H9 (cell line): ENCODE measurements around the gene CASP10. TPM values are rescaled to one million over a fixed set of nuclear protein-coding genes. Genes with fewer than 3 reads are reported as not detected.
A peak's percentile ranks its signal among the peaks of the same experiment; 100 is the strongest.

Experiments
- DNase-seq: peaks from one replicate; pipeline ENCODE4 v3.0.0-alpha.2; 2017
- H2AFZ ChIP-seq: one replicate; pipeline ENCODE4 v1.6.1; 2013; ENCODE audit warnings: mild to moderate bottlenecking, low read length, control low read depth, moderate library complexity
- H2AK5ac ChIP-seq: 2 replicates; pipeline ENCODE4 v1.6.1; 2013; ENCODE audit warnings: low read length, control low read depth, mixed read lengths; ENCODE audit not compliant: insufficient read length
- H2BK120ac ChIP-seq: one replicate; pipeline ENCODE4 v1.6.1; 2013; ENCODE audit warnings: low read depth, mild to moderate bottlenecking, low read length, control low read depth, inconsistent platforms; ENCODE audit not compliant: poor library complexity, severe bottlenecking
- H2BK12ac ChIP-seq: 2 replicates; pipeline ENCODE4 v1.6.1; 2013; ENCODE audit warnings: low read length, control low read depth, mixed read lengths, low read depth; ENCODE audit not compliant: insufficient read length
- H2BK15ac ChIP-seq: 2 replicates; pipeline ENCODE4 v1.6.1; 2013; ENCODE audit warnings: low read depth, low read length, control low read depth
- H2BK20ac ChIP-seq: one replicate; pipeline ENCODE4 v1.6.1; 2013; ENCODE audit warnings: low read depth, mild to moderate bottlenecking, low read length, control low read depth, inconsistent platforms; ENCODE audit not compliant: poor library complexity, severe bottlenecking
- H2BK5ac ChIP-seq: 2 replicates; pipeline ENCODE4 v1.6.1; 2013; ENCODE audit warnings: low read length, control low read depth, mixed read lengths; ENCODE audit not compliant: insufficient read length
- H3K14ac ChIP-seq: 2 replicates; pipeline ENCODE4 v1.6.1; 2013; ENCODE audit warnings: low read length, control low read depth; ENCODE audit not compliant: insufficient read depth
- H3K18ac ChIP-seq: 2 replicates; pipeline ENCODE4 v1.6.1; 2013; ENCODE audit warnings: low read depth, mild to moderate bottlenecking, mixed read lengths, low read length, control low read depth; ENCODE audit not compliant: insufficient read length
- H3K23ac ChIP-seq: 2 replicates; pipeline ENCODE4 v1.6.1; 2013; ENCODE audit warnings: low read length, control low read depth, mixed read lengths, low read depth; ENCODE audit not compliant: insufficient read length
- H3K23me2 ChIP-seq: 2 replicates; pipeline ENCODE4 v1.6.1; 2013; ENCODE audit warnings: low read depth, mild to moderate bottlenecking, mixed read lengths, low read length, control low read depth; ENCODE audit not compliant: insufficient read length, poor library complexity, severe bottlenecking
- H3K27ac ChIP-seq: 2 replicates; pipeline ENCODE4 v1.5.1; 2013; ENCODE audit warnings: low read length, control low read depth, mixed read lengths, low read depth; ENCODE audit not compliant: insufficient read length
- H3K27me3 ChIP-seq: 2 replicates; pipeline ENCODE4 v1.6.1; 2013; ENCODE audit warnings: low read length, control low read depth, inconsistent platforms; ENCODE audit not compliant: insufficient read depth
- H3K4ac ChIP-seq: 2 replicates; pipeline ENCODE4 v1.6.1; 2013; ENCODE audit warnings: low read depth, mild to moderate bottlenecking, control low read depth, inconsistent platforms, low read length, moderate library complexity
- H3K4me1 ChIP-seq: 2 replicates; pipeline ENCODE4 v1.6.1; 2013; ENCODE audit warnings: low read length, control low read depth, inconsistent platforms; ENCODE audit not compliant: insufficient read depth
- H3K4me2 ChIP-seq: 2 replicates; pipeline ENCODE4 v1.6.1; 2013; ENCODE audit warnings: low read length, control low read depth, mixed read lengths; ENCODE audit not compliant: insufficient read length, insufficient read depth
- H3K56ac ChIP-seq: 2 replicates; pipeline ENCODE4 v1.6.1; 2013; ENCODE audit warnings: low read depth, mild to moderate bottlenecking, mixed read lengths, low read length, control low read depth; ENCODE audit not compliant: insufficient read length
- H3K79me1 ChIP-seq: 2 replicates; pipeline ENCODE4 v1.6.1; 2013; ENCODE audit warnings: low read depth, mild to moderate bottlenecking, moderate library complexity, low read length, control low read depth, inconsistent platforms; ENCODE audit not compliant: insufficient read depth, poor library complexity, severe bottlenecking
- H3K79me2 ChIP-seq: 2 replicates; pipeline ENCODE4 v1.6.1; 2013; ENCODE audit warnings: low read length, control low read depth, inconsistent platforms; ENCODE audit not compliant: insufficient read depth
- H3K9ac ChIP-seq: 2 replicates; pipeline ENCODE4 v1.6.1; 2013; ENCODE audit warnings: low read length, control low read depth, mixed read lengths; ENCODE audit not compliant: insufficient read length; ENCODE audit errors: extremely low read depth
- H3K9me3 ChIP-seq: one replicate; pipeline ENCODE4 v1.6.1; 2013; ENCODE audit warnings: low read depth, low read length, inconsistent platforms; ENCODE audit not compliant: control insufficient read depth
- H3T11ph ChIP-seq: one replicate; pipeline ENCODE4 v1.6.1; 2013; ENCODE audit warnings: mild to moderate bottlenecking, low read length, control low read depth, inconsistent platforms
- H4K20me1 ChIP-seq: one replicate; pipeline ENCODE4 v1.6.1; 2013; ENCODE audit not compliant: control insufficient read depth, insufficient read length, insufficient read depth
- H4K5ac ChIP-seq: 2 replicates; pipeline ENCODE4 v1.6.1; 2013; ENCODE audit warnings: low read depth, mild to moderate bottlenecking, mixed read lengths, low read length, control low read depth; ENCODE audit not compliant: insufficient read length
- H4K8ac ChIP-seq: replicated peaks from 2 replicates; pipeline ENCODE4 v1.6.1; 2013; ENCODE audit warnings: low read length, control low read depth, mixed read lengths, low read depth; ENCODE audit not compliant: insufficient read length
- H4K91ac ChIP-seq: 2 replicates; pipeline ENCODE4 v1.6.1; 2013; ENCODE audit warnings: low read depth, mild to moderate bottlenecking, moderate library complexity, mixed read lengths, low read length, control low read depth; ENCODE audit not compliant: insufficient read length
- H3K27ac Mint-ChIP-seq, 3 experiments: 2 replicates in 2 of 3; 3 replicates in 1 of 3; pipeline ENCODE4 v1.8.0; 2020 to 2021; ENCODE audit warnings: mixed read lengths in 3 of 3, mild to moderate bottlenecking in 1 of 3, moderate library complexity in 1 of 3
- H3K27me3 Mint-ChIP-seq: 2 replicates; pipeline ENCODE4 v1.8.0; 2021; ENCODE audit warnings: low read depth, mild to moderate bottlenecking, moderate library complexity, mixed read lengths
- H3K36me3 Mint-ChIP-seq, 3 experiments: 2 replicates in 2 of 3; 3 replicates in 1 of 3; pipeline ENCODE4 v1.8.0; 2020 to 2021; ENCODE audit warnings: low read depth in 3 of 3, mixed read lengths in 3 of 3; ENCODE audit not compliant: insufficient read depth in 1 of 3
- H3K4me1 Mint-ChIP-seq, 2 experiments: 2 replicates each; pipeline ENCODE4 v1.8.0; 2020; ENCODE audit warnings: mixed read lengths in 2 of 2
- H3K4me3 Mint-ChIP-seq, 2 experiments: 2 replicates in 1 of 2; 3 replicates in 1 of 2; pipeline ENCODE4 v1.8.0; 2020 to 2021; ENCODE audit warnings: mild to moderate bottlenecking in 2 of 2, mixed read lengths in 2 of 2, moderate library complexity in 1 of 2
- H3K9me3 Mint-ChIP-seq, 2 experiments: 2 replicates in 1 of 2; 3 replicates in 1 of 2; pipeline ENCODE4 v1.8.0; 2020; ENCODE audit warnings: mild to moderate bottlenecking in 2 of 2, mixed read lengths in 2 of 2, moderate library complexity in 1 of 2
- CTCF ChIP-seq: fragments of 200-600 bp; sonication (generic); conservative IDR thresholded peaks from 3 replicates; pipeline ENCODE4 v1.8.0; 2021; ENCODE audit warnings: antibody characterized with exemption, mild to moderate bottlenecking
- WGBS: extraction: QIAGEN DNeasy Blood & Tissue Kit; methylation state at CpG from one replicate; pipeline ENCODE4 v1.1.7; 2013; ENCODE audit warnings: missing lambda C conversion rate, low lambda C conversion rate, mixed read lengths; ENCODE audit not compliant: insufficient read length; ENCODE audit errors: extremely low coverage; 5-methylcytosine and 5-hydroxymethylcytosine counted together
- total RNA-seq: library from RNA; stranded (reverse); gene quantifications from 2 replicates; pipeline ENCODE4 v1.2.1, GENCODE V29; 2021

CASP10 gene
- total RNA-seq, 1 experiment from 2014 or later = 2.7 TPM

- no peak overlapping the region for H3K4me2 ChIP-seq
- no peak overlapping the region for H2BK20ac ChIP-seq
- H2BK5ac ChIP-seq = no peak overlapping the region
- Mint-ChIP-seq H3K4me3 (no peak overlapping the region), H3K4me1 (peaks cover 25 to 26% of the 10 kb centered on the region in 2 experiments), H3K36me3 (peaks cover 2 to 16% (median 13%) of the 10 kb centered on the region in 3 experiments; a peak in 6 of 7 replicates), H3K27me3 (no peaks in the 10 kb centered on the region), H3K27ac (0 out of 7 replicates have a peak overlapping the region, but pooled peaks of 1 of the 3 experiments have one; percentile 8), H3K9me3 (no peaks in the 10 kb centered on the region; a peak in 1 of 5 replicates)
- H3T11ph ChIP-seq = no peak overlapping the region
- H3K14ac ChIP-seq = no peak overlapping the region
- no peaks in the 10 kb centered on the region for H4K20me1 ChIP-seq
- no peak for TF ChIP-seq CTCF
- no peaks in the 10 kb centered on the region for H3K23me2 ChIP-seq
- H2AK5ac ChIP-seq = no peak overlapping the region
- H3K27me3 ChIP-seq = no peaks in the 10 kb centered on the region
- no peak for DNase-seq
- no peak overlapping the region for H3K4ac ChIP-seq
- WGBS = no CpG with 5 or more reads among the region's 4 CpGs
- H4K5ac ChIP-seq = no peak overlapping the region
- H3K18ac ChIP-seq = no peak overlapping the region
- no peak overlapping the region for H2BK12ac ChIP-seq
- H3K56ac ChIP-seq = no peak overlapping the region
- peaks cover 10% of the 10 kb centered on the region for H3K4me1 ChIP-seq
- H3K27ac ChIP-seq = no peak overlapping the region
- H4K8ac ChIP-seq = no peak overlapping the region
- no peaks in the 10 kb centered on the region for H3K79me2 ChIP-seq
- H4K91ac ChIP-seq = no peak overlapping the region
- no peak overlapping the region for H2AFZ ChIP-seq
- H3K9me3 ChIP-seq = no peaks in the 10 kb centered on the region
- no peaks in the 10 kb centered on the region for H3K79me1 ChIP-seq
- H2BK15ac ChIP-seq = no peak overlapping the region
- H3K23ac ChIP-seq = no peak overlapping the region
- no peak overlapping the region for H2BK120ac ChIP-seq
- H3K9ac ChIP-seq = no peak overlapping the region
Measured at GRCh38 chr2:201135386-201135785, 47.6 kb upstream of the CASP10 start.
